HuH-7.5 (cell line): ENCODE results near the gene SPRYD3.

Experiments used
- DNase-seq: peaks from one replicate; pipeline ENCODE4 v3.0.0; 2011; ENCODE audit warnings: low spot score

SPRYD3 gene

DNA sequence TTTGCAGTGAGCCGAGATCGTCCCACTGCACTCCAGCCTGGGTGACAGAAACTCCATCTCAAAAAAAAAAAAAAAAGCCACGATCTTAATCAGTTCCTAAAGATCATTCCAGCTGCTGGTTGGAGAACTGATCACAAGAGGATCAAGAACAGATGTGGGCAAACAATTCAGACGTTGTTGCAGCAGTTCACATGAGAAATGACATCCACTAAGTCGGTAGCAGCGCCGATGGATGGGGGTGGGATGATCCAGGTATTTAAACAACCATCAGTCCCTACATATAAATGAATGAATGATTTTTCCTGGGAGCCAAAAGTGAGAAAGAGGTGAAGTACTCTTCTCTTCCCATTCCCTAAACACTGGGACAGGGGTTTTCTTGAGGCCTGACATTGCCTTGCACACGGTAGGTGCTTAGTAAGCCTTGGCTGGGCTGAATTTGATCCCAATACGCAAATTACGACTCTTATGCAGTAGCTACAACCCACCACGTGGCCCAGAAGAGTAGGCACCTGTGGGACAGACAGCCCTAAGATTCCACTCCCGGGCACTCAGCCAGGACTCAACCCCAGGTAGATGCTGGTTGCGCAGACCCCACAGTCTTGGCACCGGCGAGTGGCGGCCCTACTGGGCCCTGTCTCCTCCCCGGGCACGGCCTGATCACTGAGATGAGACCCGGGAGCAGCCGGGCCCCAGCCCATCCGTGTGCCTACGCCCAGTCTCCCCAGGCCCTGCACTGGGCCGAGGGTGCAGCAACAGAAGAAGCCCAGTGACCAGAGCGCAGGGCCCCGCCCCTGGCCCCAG lies 565 bp downstream of the SPRYD3 start:
- no peak for DNase-seq

DNA sequence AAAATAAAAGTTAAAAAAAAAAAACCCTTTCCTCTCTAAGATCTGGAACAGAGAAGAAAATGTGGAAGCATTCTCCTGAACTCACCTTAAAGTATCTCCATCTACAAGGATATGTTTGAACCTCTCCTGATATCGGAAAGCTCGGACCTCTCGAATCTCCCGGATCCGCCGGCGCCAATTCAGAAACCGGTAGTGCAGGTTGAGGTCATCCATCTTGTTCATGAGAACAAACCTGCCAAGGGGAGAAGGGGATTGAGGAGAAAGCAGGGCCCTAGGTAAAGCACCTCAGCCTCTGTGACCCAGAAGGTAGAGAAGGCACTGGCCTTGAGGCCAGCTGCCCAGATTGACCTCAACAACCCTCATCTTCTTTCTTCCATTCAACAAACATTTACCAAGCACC lies 2.2 kb downstream of the SPRYD3 start:
- DNase-seq: no peak

- no peak for DNase-seq
These were observed 2.7 kb downstream of the SPRYD3 start for GRCh38 chr12:53076461-53076860.

DNA sequence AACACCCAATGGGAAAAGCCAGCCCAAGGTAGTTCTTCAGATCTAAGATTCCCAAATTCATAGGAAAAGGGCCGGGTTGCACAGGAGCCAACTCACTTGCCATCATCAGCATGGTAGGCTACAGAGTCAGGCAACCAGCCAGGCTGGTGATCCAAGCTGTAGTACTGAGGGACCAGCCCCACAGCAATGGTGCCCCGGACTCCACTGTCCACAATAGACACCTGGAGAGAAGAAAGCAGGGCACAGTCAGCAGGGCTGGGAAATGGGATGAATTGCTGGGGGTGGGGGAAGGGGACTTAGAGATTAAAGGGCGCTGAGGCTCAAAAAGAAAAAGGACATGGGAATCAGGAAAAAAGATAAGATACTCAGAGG lies 4.2 kb downstream of the SPRYD3 start:
- no peak for DNase-seq

GRCh38 chr12:53074283-53074998 lies 4.7 kb downstream of the SPRYD3 start:
- DNase-seq: no peak

DNA sequence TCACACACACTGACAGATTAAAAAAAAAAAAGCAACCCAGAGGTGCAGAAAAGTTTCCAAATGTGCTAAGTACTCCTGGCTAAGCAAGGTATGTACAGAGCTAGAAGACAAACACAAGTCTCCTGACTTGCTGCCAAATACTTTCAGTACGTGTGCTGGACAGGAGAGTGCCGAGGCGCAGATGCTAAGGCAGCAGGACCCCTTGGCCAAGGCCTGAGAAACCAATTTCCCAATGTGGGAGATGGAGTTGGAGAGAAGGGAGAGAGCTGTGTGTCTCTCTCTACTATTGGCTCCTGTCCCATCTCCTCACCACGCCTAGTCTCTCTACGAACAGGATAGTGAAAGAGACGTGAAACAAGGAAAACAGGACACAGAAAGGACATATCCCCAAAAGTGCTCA lies 5.3 kb downstream of the SPRYD3 start:
- DNase-seq: no peak

DNA sequence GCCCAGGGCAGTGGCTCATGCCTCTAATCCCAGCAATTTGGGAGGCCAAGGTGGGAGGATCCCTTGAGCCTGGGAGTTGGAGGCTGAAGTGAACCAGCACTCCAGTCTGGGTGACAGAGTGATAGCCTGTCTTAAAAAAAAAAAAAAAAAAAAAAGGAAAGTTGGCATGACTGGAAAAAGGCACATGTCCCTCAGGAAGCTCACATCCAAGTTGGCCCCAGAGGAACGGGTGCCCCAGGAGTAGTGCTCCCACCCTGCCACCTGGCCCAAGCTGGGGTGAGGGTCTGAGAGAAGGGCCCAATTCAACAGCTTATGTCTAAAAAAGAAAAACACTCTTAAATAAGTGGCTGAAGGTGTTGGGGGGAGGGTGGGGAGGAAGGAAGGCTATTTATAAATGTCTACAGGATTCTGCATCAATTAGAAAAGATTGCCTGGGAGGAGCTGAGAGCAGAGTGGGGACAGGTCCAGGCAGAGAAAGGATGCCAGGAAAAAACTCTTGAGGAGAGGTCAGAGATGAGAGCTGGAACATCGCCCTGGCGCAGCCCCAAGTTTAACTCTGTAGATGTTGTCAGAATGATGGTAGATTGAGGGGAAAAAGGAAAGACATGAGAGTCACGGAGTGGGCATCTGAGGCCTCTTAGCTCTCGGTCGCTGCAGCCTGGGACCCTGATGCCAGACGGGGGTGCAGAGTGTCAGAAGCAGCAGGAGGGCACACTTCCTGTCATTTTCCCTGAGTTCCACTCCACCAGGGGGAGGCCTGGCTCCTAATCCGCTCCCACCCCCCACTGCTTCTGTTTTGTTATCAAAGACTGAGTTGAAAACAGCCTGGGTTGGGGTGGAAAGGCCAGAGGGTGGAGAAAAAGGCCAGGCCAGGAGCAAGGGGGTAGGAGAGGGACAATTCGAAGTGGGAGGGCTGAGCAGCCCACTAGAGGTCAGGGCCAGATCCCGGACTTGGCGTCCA lies 7.3 kb downstream of the SPRYD3 start:
- DNase-seq: no peak

- no peak for DNase-seq
These were observed 8.2 kb downstream of the SPRYD3 start for GRCh38 chr12:53070877-53071492.

GRCh38 chr12:53069621-53070410 lies 9.4 kb downstream of the SPRYD3 start:
- no peak for DNase-seq

- DNase-seq: no peak
These were observed 10.2 kb downstream of the SPRYD3 start for GRCh38 chr12:53068811-53069585.

DNA sequence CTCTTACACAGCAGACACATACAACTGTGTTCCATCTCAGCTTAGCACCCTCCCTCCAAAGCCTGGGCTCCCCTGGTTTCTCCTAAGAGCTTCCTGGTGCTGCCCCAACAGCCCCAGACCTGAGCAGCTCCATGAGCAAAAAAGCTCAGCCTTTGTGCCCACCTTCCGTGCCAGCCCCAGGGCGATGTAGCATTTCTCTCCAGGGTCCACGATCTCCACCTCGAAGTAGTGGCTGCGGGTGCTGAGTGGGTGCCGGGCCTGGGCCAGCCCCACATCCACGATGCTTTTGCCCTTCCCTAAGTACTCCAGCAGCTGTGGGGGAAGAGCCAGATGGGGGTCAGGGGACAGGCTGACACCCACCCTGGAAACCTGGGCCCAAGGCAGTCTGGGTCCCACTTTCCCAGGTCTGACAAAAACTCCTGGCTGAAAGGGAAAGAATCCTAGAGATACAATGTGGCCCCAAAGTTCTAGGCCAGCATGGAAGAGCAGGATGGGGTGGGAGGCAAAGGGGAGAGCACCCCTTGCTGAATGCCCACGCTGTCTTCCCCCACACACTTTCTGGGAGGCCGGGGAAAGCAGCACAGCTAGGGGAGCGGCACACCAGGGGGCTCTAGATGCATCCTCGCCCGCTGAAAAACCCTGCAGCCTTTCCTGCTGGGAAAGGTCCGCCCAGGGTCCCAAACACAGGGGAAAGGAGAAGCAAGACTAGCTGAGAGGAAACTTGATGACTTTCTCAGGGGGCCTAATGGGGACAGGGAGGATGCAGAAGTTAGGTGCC lies 11.0 kb downstream of the SPRYD3 start:
- DNase-seq: no peak

GRCh38 chr12:53067074-53067992 lies 11.9 kb downstream of the SPRYD3 start:
- DNase-seq: no peak

- peak; percentile 96 for DNase-seq
These were observed 12.9 kb downstream of the SPRYD3 start for GRCh38 chr12:53065975-53066931.

DNA sequence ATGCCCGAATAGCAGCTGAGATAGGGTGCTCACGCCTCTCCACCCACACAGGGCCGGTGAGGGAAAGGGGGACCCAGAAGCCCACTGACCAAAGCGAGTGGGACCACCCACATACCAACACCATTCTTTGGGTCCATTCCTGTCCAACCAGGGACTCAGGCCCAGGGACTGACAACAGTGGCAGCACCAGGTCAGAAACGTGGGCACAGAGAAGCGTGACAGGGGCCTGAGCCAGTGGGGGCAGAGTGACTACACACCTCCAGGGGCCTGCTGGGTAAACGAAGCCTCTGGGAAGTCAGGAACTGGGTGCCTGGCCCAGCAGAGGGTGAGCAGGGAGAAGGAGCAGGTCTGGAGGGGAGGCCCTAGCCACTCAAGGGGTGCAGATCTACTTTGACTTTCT lies 13.7 kb downstream of the SPRYD3 start:
- DNase-seq: no peak

DNA sequence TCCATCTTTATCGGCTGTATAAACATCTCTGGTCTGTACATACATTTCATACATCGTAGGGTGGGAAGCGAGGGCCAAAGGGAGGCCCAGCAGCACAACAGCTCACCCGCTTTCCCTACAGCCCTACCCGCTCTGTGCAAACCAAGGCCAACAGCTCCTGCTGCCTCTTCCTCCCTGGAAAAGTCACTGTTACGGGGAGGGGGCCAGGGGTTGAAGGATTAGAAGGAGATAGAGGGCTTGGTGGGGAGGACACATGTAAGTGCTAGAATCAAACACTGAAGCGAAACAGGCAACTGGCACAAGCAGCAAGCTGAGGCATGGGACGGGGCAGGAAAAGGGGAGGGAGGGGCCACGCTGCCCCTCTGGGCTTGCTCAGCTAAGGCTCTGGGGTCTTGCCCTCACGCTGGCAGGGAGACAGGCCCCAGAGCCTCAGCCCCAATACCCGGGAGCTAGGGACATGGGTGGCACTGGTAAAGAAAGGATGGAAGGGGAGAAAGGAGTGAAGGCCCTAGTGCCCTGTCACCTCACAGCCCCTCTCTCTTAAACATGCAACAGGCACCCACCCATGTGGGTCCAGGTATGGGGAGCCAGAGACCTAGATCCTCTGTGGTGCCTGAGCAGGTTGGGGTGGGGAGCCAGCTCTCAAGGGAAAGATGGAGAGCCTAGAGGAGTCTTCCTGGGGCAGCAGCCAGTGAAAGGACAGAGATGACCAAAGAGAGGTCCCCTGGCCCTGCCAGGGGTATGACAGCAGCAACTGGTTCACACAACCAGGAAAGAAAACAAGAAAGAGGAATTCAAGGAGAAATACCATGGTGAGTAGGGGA lies 14.4 kb downstream of the SPRYD3 start:
- no peak for DNase-seq
